Endothelial cell of umbilical vein (primary cell): ENCODE results near the gene ATP13A4. TPM values are rescaled to one million over a fixed set of nuclear protein-coding genes. Genes with fewer than 3 reads are reported as not detected.

Experiments
- BruUV-seq: library from RNA; stranded (reverse); fragments of 400-500 nt; replicated peaks from 2 replicates; lab custom pipeline; 2021; lab: Mats Ljungman, UMichigan
- CTCF ChIA-PET: fragments of 300-600, 350-600 bp; sonication (Branson Sonifier 250); formaldehyde crosslinking; loops from one replicate; lab custom pipeline; 2021; ENCODE audit warnings: antibody characterized with exemption, inconsistent platforms; lab: Charles Lee
- POLR2A ChIA-PET: fragments of 300-600, 350-600 bp; sonication (Branson Sonifier 250); formaldehyde crosslinking; loops from one replicate; lab custom pipeline; 2021; ENCODE audit warnings: antibody characterized with exemption, inconsistent platforms; lab: Charles Lee
- DNase-seq: peaks from one replicate; pipeline ENCODE4 v3.0.0-alpha.2; 2011; ENCODE audit warnings: low read depth, low spot score
- FAIRE-seq: peaks from 2 replicates; lab custom pipeline; 2011; peaks lifted over from hg19 to GRCh38; lab: Jason Lieb, UNC
- H2AFZ ChIP-seq: 2 replicates; pipeline ENCODE4 v1.6.0; 2012; ENCODE audit warnings: low read depth, low read length, control low read depth, inconsistent platforms
- H3K27ac ChIP-seq: 2 replicates; pipeline ENCODE4 v1.5.1; 2011; ENCODE audit warnings: low read depth, mild to moderate bottlenecking, control low read depth, low read length, moderate library complexity; ENCODE audit not compliant: insufficient read depth
- H3K27me3 ChIP-seq, 2 experiments: 2 replicates each; pipeline versions ENCODE4 v1.6.0 to v1.6.1; 2011; ENCODE audit warnings: low read length in 2 of 2, mixed read lengths in 1 of 2; ENCODE audit not compliant: control insufficient read depth in 2 of 2, insufficient read depth in 2 of 2
- H3K36me3 ChIP-seq, 2 experiments: 2 replicates in 1 of 2; 3 replicates in 1 of 2; pipeline ENCODE4 v1.5.1; 2011; ENCODE audit warnings: low read length in 2 of 2, mild to moderate bottlenecking in 1 of 2, moderate library complexity in 1 of 2; ENCODE audit not compliant: control insufficient read depth in 2 of 2, insufficient read depth in 2 of 2; ENCODE audit errors: extremely low read depth in 1 of 2
- H3K4me1 ChIP-seq: 3 replicates; pipeline ENCODE4 v1.5.1; 2011; ENCODE audit warnings: mild to moderate bottlenecking, low read length; ENCODE audit not compliant: control insufficient read depth, insufficient read depth; ENCODE audit errors: extremely low read depth
- H3K4me2 ChIP-seq: 2 replicates; pipeline ENCODE4 v1.6.1; 2011; ENCODE audit warnings: low read length, control low read depth, mixed read lengths; ENCODE audit not compliant: insufficient read depth
- H3K4me3 ChIP-seq, 3 experiments: fragments of 200-600 bp in 1 of 3; sonication (generic), shearing (Covaris generic) in 1 of 3; replicated peaks in 1 of 3; 2 replicates each; pipeline ENCODE4 v1.5.1; 2011 to 2016; ENCODE audit warnings: control low read depth in 3 of 3, low read length in 3 of 3, mild to moderate bottlenecking in 2 of 3, inconsistent platforms in 1 of 3, low read depth in 1 of 3, moderate library complexity in 1 of 3; ENCODE audit not compliant: insufficient read depth in 1 of 3
- H3K79me2 ChIP-seq: 2 replicates; pipeline ENCODE4 v1.6.0; 2012; ENCODE audit warnings: low read length, inconsistent platforms; ENCODE audit not compliant: control insufficient read depth, insufficient read depth
- H3K9ac ChIP-seq: replicated peaks from 2 replicates; pipeline ENCODE3; 2011; ENCODE audit warnings: low read length, control low read depth; ENCODE audit not compliant: insufficient read depth; ENCODE audit errors: extremely low read depth
- H3K9me1 ChIP-seq: replicated peaks from 3 replicates; pipeline ENCODE4 v1.6.0; 2011; ENCODE audit warnings: mild to moderate bottlenecking, low read length; ENCODE audit not compliant: control insufficient read depth, insufficient read depth; ENCODE audit errors: extremely low read depth
- H3K9me3 ChIP-seq: replicated peaks from 2 replicates; pipeline ENCODE4 v1.5.1; 2012; ENCODE audit warnings: low read length, inconsistent platforms; ENCODE audit not compliant: control insufficient read depth, insufficient read depth
- H4K20me1 ChIP-seq: replicated peaks from 2 replicates; pipeline ENCODE3; 2011; ENCODE audit warnings: mild to moderate bottlenecking, low read length; ENCODE audit not compliant: control insufficient read depth, insufficient read depth; ENCODE audit errors: extremely low read depth
- CTCF ChIP-seq, 2 donors: IDR thresholded peaks; 1 replicate in 1 of 2; 2 replicates in 1 of 2; pipeline ENCODE4 v1.5.1; 2011; ENCODE audit warnings: low read length in 2 of 2, mild to moderate bottlenecking in 2 of 2, moderate library complexity in 2 of 2, control low read depth in 1 of 2, inconsistent platforms in 1 of 2, low read depth in 1 of 2; ENCODE audit not compliant: insufficient read depth in 1 of 2; ENCODE audit errors: extremely low read depth in 1 of 2
- EZH2 ChIP-seq: IDR thresholded peaks from 2 replicates; pipeline ENCODE4 v1.6.1; 2012; ENCODE audit warnings: borderline replicate concordance, low read depth, mild to moderate bottlenecking, moderate library complexity, low read length, inconsistent platforms; ENCODE audit not compliant: severe bottlenecking
- FOS ChIP-seq: IDR thresholded peaks from 2 replicates; pipeline ENCODE4 v1.6.1; 2011; ENCODE audit warnings: mild to moderate bottlenecking, low read length, moderate library complexity, borderline replicate concordance; ENCODE audit not compliant: insufficient read depth
- GATA2 ChIP-seq: IDR thresholded peaks from 2 replicates; pipeline ENCODE4 v1.7.0; 2011; ENCODE audit warnings: low read depth, mild to moderate bottlenecking, moderate library complexity, mixed read lengths, low read length; ENCODE audit not compliant: insufficient read length, insufficient read depth
- JUN ChIP-seq: IDR thresholded peaks from 2 replicates; pipeline ENCODE4 v1.6.1; 2011; ENCODE audit warnings: borderline replicate concordance, low read depth; ENCODE audit not compliant: insufficient read length, insufficient read depth
- MAX ChIP-seq: IDR thresholded peaks from 2 replicates; pipeline ENCODE4 v1.6.1; 2011; ENCODE audit not compliant: insufficient read depth, insufficient read length
- MYC ChIP-seq: IDR thresholded peaks from one replicate; pipeline ENCODE4 v1.6.1; 2011; ENCODE audit warnings: mild to moderate bottlenecking, low read depth, low read length
- POLR2A ChIP-seq: IDR thresholded peaks from 2 replicates; pipeline ENCODE4 v1.6.1; 2012; ENCODE audit warnings: low read depth, mild to moderate bottlenecking, control low read depth, low read length
- POLR2AphosphoS5 ChIP-seq: IDR thresholded peaks from 2 replicates; pipeline ENCODE4 v1.6.1; 2012; ENCODE audit warnings: low read depth, mild to moderate bottlenecking, control low read depth, low read length, moderate library complexity; ENCODE audit not compliant: insufficient read depth
- dilution Hi-C: fragments of 300-500 bp; cut with MboI; formaldehyde crosslinking; loops from one replicate; pipeline ENCODE4 v1.15.0; 2019; ENCODE audit warnings: low sequenced_read_pairs; ENCODE audit not compliant: extremely low pct_ligation_motif_present
- intact Hi-C: fragments of 100-400 bp; cut with micrococcal nuclease; formaldehyde crosslinking; loops from one replicate; pipeline ENCODE4 v1.10.0; 2022
- polyA plus RNA-seq, 4 experiments: library from polyadenylated mRNA; depleted of rRNA in 3 of 4; stranded (reverse) in 3 of 4; unstranded in 1 of 4; fragments of >200 nt; gene quantifications; 2 replicates each; pipeline versions ENCODE4 v1.2.1 to v1.2.3, GENCODE V29; 2011 to 2012; ENCODE audit warnings: missing spikeins in 1 of 4
- total RNA-seq: library from RNA; stranded (reverse); gene quantifications from 2 replicates; pipeline ENCODE4 v1.2.3, GENCODE V29; 2021

ATP13A4 gene
- total and polyA plus RNA-seq, 2 donors (not counting 3 experiments of a cell fraction or from before 2014, with no cell fraction given) = not detected

DNA sequence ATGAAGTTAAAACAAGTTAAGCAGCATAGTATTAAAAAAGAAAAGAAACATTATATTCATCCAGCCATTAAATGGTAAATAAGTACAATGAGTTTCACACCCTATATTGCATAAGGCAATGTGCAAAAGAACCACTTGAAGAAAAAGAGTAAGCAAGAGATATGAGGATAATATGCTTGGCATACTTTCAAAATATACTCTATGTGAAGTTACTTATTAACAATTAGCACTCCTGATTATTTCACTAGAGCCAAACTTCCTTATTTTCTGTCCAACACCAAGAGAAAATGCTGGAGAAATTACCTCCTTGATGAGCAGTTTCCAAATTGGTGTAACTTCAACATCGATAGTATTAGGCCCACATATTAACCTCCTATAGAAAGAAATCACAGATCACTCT is 63.7 kb downstream of the ATP13A4 start:
- no peak overlapping the region for H3K4me3 ChIP-seq
- no peak for FAIRE-seq
- POLR2A ChIA-PET = no interaction called here
- dilution Hi-C loops (no loop called here), intact Hi-C loops (no loop called here)
- no TSS peak for BruUV-seq
- CTCF ChIA-PET = no interaction called here
- no peak overlapping the region for H3K4me2 ChIP-seq
- no peaks in the 10 kb centered on the region for H3K36me3 ChIP-seq
- H3K79me2 ChIP-seq = no peaks in the 10 kb centered on the region
- H3K4me1 ChIP-seq = no peaks in the 10 kb centered on the region
- no peak overlapping the region for H3K27ac ChIP-seq
- no peak for DNase-seq
- no peaks in the 10 kb centered on the region for H3K9me3 ChIP-seq
- TF ChIP-seq POLR2A = no peak
- TF ChIP-seq POLR2AphosphoS5 = no peak
- TF ChIP-seq FOS = no peak
- TF ChIP-seq JUN = no peak
- TF ChIP-seq EZH2 = no peak
- no peaks in the 10 kb centered on the region for H3K9me1 ChIP-seq
- no peak overlapping the region for H3K9ac ChIP-seq
- no peaks in the 10 kb centered on the region for H4K20me1 ChIP-seq
- no peak overlapping the region for H2AFZ ChIP-seq
- peaks cover 0 to 1% of the 10 kb centered on the region in 2 experiments for H3K27me3 ChIP-seq

- no TSS peak for BruUV-seq
- intact Hi-C loops = no loop called here
- FAIRE-seq = no peak
- Histone ChIP-seq H3K27ac (no peak overlapping the region), H3K4me1 (no peaks in the 10 kb centered on the region), H3K9me1 (no peaks in the 10 kb centered on the region), H3K27me3 (peaks cover 0 to 1% of the 10 kb centered on the region in 2 experiments), H3K4me3 (no peak overlapping the region), H3K9me3 (no peaks in the 10 kb centered on the region), H2AFZ (no peak overlapping the region), H3K79me2 (no peaks in the 10 kb centered on the region), H3K36me3 (no peaks in the 10 kb centered on the region), H4K20me1 (no peaks in the 10 kb centered on the region), H3K9ac (no peak overlapping the region), H3K4me2 (no peak overlapping the region)
- DNase-seq = no peak
- no peak for TF ChIP-seq CTCF (IDR thresholded peaks at IDR 0.05; ENCODE audit: extremely low read depth in 1 of 2, insufficient read depth in 1 of 2, low read depth in 1 of 2, low read length in 2 of 2)
- TF ChIP-seq JUN = no peak
- TF ChIP-seq POLR2A = no peak
- TF ChIP-seq FOS = no peak
- no peak for TF ChIP-seq GATA2
- TF ChIP-seq MAX = no peak
- TF ChIP-seq MYC = no peak
- TF ChIP-seq EZH2 = no peak
- CTCF ChIA-PET = no interaction called here
- dilution Hi-C loops = no loop called here
- POLR2A ChIA-PET = no interaction called here
These were observed 64.1 kb downstream of the ATP13A4 start for GRCh38 chr3:193490580-193490979.
